Activated naive CD8-positive, alpha-beta T cell treated with anti-CD3 and anti-CD28 coated beads, Interleukin-2, amount 10 ng/mL, durations not matched to agents 7 days and 5 days (primary cell): ENCODE data around the gene BRDT. TPM values are rescaled to one million over a fixed set of nuclear protein-coding genes. Genes with fewer than 3 reads are reported as not detected.

ENCODE experiments used
- ATAC-seq: fragments of 150-1000 bp; cut with Tn5 transposase; one replicate; pipeline ENCODE4 v1.10.0; 2021; ENCODE audit warnings: low read depth, moderate library complexity
- POLR2A ChIA-PET: fragments of 350-600 bp; sonication (Branson Sonifier 250); formaldehyde crosslinking; loops from one replicate; lab custom pipeline; 2021; ENCODE audit warnings: antibody characterized with exemption; lab: Charles Lee
- DNase-seq: peaks from one replicate; pipeline ENCODE4 v3.0.0; 2021
- H3K27ac Mint-ChIP-seq: one replicate; pipeline ENCODE4 v1.8.0; 2022; ENCODE audit warnings: mild to moderate bottlenecking, mixed read lengths
- H3K27me3 Mint-ChIP-seq: one replicate; pipeline ENCODE4 v1.8.0; 2022; ENCODE audit warnings: mild to moderate bottlenecking, moderate library complexity, mixed read lengths
- H3K36me3 Mint-ChIP-seq: one replicate; pipeline ENCODE4 v1.8.0; 2021; ENCODE audit warnings: mild to moderate bottlenecking, mixed read lengths
- H3K4me1 Mint-ChIP-seq: one replicate; pipeline ENCODE4 v1.8.0; 2021; ENCODE audit warnings: mixed read lengths
- H3K4me3 Mint-ChIP-seq: one replicate; pipeline ENCODE4 v1.8.0; 2022; ENCODE audit warnings: mild to moderate bottlenecking, moderate library complexity, mixed read lengths
- H3K9me3 Mint-ChIP-seq: one replicate; pipeline ENCODE4 v1.8.0; 2021; ENCODE audit warnings: mixed read lengths
- total RNA-seq, 2 experiments: library from RNA; stranded (reverse); gene quantifications; one replicate each; pipeline ENCODE4 v1.2.3, GENCODE V29; 2021

Gene BRDT
- total RNA-seq, 2 experiments from 2014 or later: not detected

- no peak overlapping the region for H3K27ac Mint-ChIP-seq
- ATAC-seq (no peak), DNase-seq (no peak)
- POLR2A ChIA-PET: no interaction called here
- H3K27me3 Mint-ChIP-seq: no peaks in the 10 kb centered on the region
- no peak overlapping the region for H3K4me3 Mint-ChIP-seq
- peaks cover 13% of the 10 kb centered on the region for H3K4me1 Mint-ChIP-seq
- H3K9me3 Mint-ChIP-seq: peaks cover 7% of the 10 kb centered on the region
- peaks cover 2% of the 10 kb centered on the region for H3K36me3 Mint-ChIP-seq
Observed at GRCh38 chr1:91944087-91944486, 5.1 kb upstream of the BRDT start.

DNA sequence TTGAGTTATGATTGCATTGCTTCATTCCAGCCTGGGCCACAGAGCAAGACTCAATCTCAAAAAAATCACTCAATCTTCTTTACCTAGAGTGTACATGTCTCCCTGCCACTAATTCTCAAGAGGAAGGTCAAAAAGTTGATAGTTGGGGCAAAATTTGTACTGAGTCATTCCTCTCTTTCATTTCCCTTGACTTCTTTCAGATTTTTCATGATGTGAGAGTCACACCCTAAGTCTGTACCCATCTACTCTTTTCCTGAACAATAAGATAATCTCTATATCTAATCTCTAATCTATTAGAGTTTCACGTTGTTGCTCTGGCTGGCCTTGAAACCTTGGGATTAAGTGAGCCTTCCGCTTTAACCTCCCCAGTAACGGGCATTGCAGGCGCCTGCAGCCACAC lies 1.1 kb upstream of the BRDT start:
- H3K27me3 Mint-ChIP-seq: peaks cover 2% of the 10 kb centered on the region
- H3K4me3 Mint-ChIP-seq: peak overlapping the region; percentile 28
- peak overlapping the region; percentile 54 for H3K27ac Mint-ChIP-seq
- DNase-seq (no peak), ATAC-seq (peak; percentile 14)
- H3K4me1 Mint-ChIP-seq: peaks cover 13% of the 10 kb centered on the region
- peaks cover 2% of the 10 kb centered on the region for H3K36me3 Mint-ChIP-seq
- POLR2A ChIA-PET: no interaction called here
- peaks cover 10% of the 10 kb centered on the region for H3K9me3 Mint-ChIP-seq

- Mint-ChIP-seq H3K9me3 (peaks cover 10% of the 10 kb centered on the region), H3K4me3 (peak overlapping the region; percentile 28), H3K27me3 (peaks cover 4% of the 10 kb centered on the region), H3K4me1 (peaks cover 13% of the 10 kb centered on the region), H3K36me3 (peaks cover 2% of the 10 kb centered on the region), H3K27ac (peak overlapping the region; percentile 54)
- POLR2A ChIA-PET: no interaction called here
- ATAC-seq (peak; percentile 56), DNase-seq (peak; percentile 28)
Observed at GRCh38 chr1:91948501-91949355, 473 bp upstream of the BRDT start.

GRCh38 chr1:91952187-91952586 lies 3.0 kb downstream of the BRDT start:
- DNase-seq (no peak), ATAC-seq (no peak)
- H3K9me3 Mint-ChIP-seq: peaks cover 5% of the 10 kb centered on the region
- peaks cover 1% of the 10 kb centered on the region for H3K36me3 Mint-ChIP-seq
- peaks cover 13% of the 10 kb centered on the region for H3K4me1 Mint-ChIP-seq
- H3K27ac Mint-ChIP-seq: no peak overlapping the region
- POLR2A ChIA-PET: no interaction called here
- H3K27me3 Mint-ChIP-seq: peaks cover 5% of the 10 kb centered on the region
- H3K4me3 Mint-ChIP-seq: no peak overlapping the region

GRCh38 chr1:91958926-91959325 lies 9.7 kb downstream of the BRDT start:
- POLR2A ChIA-PET: no interaction called here

DNA sequence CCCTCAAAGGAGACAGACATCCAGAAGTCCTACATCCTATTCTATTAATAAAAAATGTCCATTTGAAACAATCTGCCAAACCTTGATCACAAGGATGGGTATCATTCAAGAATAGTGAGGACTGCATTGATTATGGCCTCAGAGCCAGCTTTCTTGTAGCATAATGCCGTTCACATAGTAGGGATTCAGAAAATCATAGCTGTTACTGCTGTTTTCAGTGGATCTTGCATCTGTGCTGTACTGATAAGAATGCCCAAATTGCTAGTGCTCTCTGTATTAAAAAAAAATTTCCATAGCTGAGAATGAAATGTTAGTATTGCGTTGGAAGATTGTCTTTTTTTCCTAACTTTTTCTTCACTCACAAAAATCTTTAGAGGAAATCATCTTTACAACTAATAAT lies 19.1 kb downstream of the BRDT start:
- H3K9me3 Mint-ChIP-seq: no peaks in the 10 kb centered on the region

More at GRCh38 chr1:91958926-91959325, 9.7 kb downstream of the BRDT start:
- no peak overlapping the region for H3K4me3 Mint-ChIP-seq
- no peaks in the 10 kb centered on the region for H3K36me3 Mint-ChIP-seq
- no peak for DNase-seq
- H3K27ac Mint-ChIP-seq: no peak overlapping the region
- H3K27me3 Mint-ChIP-seq: no peaks in the 10 kb centered on the region
- ATAC-seq: no peak
- no peaks in the 10 kb centered on the region for H3K9me3 Mint-ChIP-seq
- H3K4me1 Mint-ChIP-seq: no peaks in the 10 kb centered on the region

DNA sequence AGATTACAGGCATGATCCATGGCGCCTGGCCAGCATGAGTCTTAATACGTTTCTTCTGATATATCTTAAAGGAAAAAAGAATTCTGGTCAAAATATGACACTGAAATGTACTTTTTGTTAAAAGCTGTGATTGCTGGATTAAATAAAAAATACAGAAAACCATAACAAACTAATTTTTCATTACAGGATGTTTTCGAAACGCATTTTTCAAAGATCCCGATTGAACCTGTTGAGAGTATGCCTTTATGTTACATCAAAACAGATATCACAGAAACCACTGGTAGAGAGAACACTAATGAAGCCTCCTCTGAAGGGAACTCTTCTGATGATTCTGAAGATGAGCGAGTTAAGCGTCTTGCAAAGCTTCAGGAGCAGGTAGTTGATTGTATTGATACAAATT lies 30.2 kb downstream of the BRDT start:
- no peak overlapping the region for H3K27ac Mint-ChIP-seq
- H3K4me3 Mint-ChIP-seq: no peak overlapping the region
- H3K4me1 Mint-ChIP-seq: no peaks in the 10 kb centered on the region
- ATAC-seq (no peak), DNase-seq (no peak)
- peaks cover 21% of the 10 kb centered on the region for H3K27me3 Mint-ChIP-seq
- H3K9me3 Mint-ChIP-seq: no peaks in the 10 kb centered on the region
- POLR2A ChIA-PET: no interaction called here
- H3K36me3 Mint-ChIP-seq: no peaks in the 10 kb centered on the region

More for the DNA sequence above, 19.1 kb downstream of the BRDT start:
- H3K4me3 Mint-ChIP-seq: no peak overlapping the region
- DNase-seq: no peak
- POLR2A ChIA-PET: no interaction called here
- no peaks in the 10 kb centered on the region for H3K36me3 Mint-ChIP-seq
- no peaks in the 10 kb centered on the region for H3K4me1 Mint-ChIP-seq
- peaks cover 2% of the 10 kb centered on the region for H3K27me3 Mint-ChIP-seq
- no peak for ATAC-seq
- H3K27ac Mint-ChIP-seq: no peak overlapping the region

- no peak for DNase-seq
- ATAC-seq: no peak
- Mint-ChIP-seq H3K9me3 (no peaks in the 10 kb centered on the region), H3K4me3 (no peak overlapping the region), H3K27ac (no peak overlapping the region), H3K36me3 (no peaks in the 10 kb centered on the region), H3K4me1 (no peaks in the 10 kb centered on the region), H3K27me3 (peaks cover 21% of the 10 kb centered on the region)
- POLR2A ChIA-PET: no interaction called here
Observed at GRCh38 chr1:91980663-91981062, 31.5 kb downstream of the BRDT start.

GRCh38 chr1:91981996-91982609 lies 32.9 kb downstream of the BRDT start:
- Mint-ChIP-seq H3K4me3 (no peak overlapping the region), H3K9me3 (no peaks in the 10 kb centered on the region), H3K27ac (no peak overlapping the region), H3K4me1 (no peaks in the 10 kb centered on the region), H3K27me3 (peaks cover 19% of the 10 kb centered on the region), H3K36me3 (no peaks in the 10 kb centered on the region)
- POLR2A ChIA-PET: no interaction called here
- DNase-seq: no peak
- no peak for ATAC-seq

GRCh38 chr1:91993256-91993655 lies 44.1 kb downstream of the BRDT start:
- no peaks in the 10 kb centered on the region for H3K36me3 Mint-ChIP-seq
- H3K27me3 Mint-ChIP-seq: peaks cover 19% of the 10 kb centered on the region
- POLR2A ChIA-PET: no interaction called here
- DNase-seq (no peak), ATAC-seq (no peak)
- H3K27ac Mint-ChIP-seq: no peak overlapping the region
- H3K9me3 Mint-ChIP-seq: no peaks in the 10 kb centered on the region
- H3K4me3 Mint-ChIP-seq: no peak overlapping the region
- H3K4me1 Mint-ChIP-seq: no peaks in the 10 kb centered on the region

GRCh38 chr1:91997607-91998195 lies 48.5 kb downstream of the BRDT start:
- DNase-seq: no peak
- Mint-ChIP-seq H3K4me1 (no peaks in the 10 kb centered on the region), H3K27me3 (peaks cover 17% of the 10 kb centered on the region), H3K9me3 (no peaks in the 10 kb centered on the region), H3K36me3 (no peaks in the 10 kb centered on the region), H3K27ac (no peak overlapping the region), H3K4me3 (no peak overlapping the region)
- POLR2A ChIA-PET: interaction anchor here (0.7 kb wide), 1 partner anchor 673 kb away, joined by 3 read pairs; no protein-coding TSS in a partner anchor
- no peak for ATAC-seq

DNA sequence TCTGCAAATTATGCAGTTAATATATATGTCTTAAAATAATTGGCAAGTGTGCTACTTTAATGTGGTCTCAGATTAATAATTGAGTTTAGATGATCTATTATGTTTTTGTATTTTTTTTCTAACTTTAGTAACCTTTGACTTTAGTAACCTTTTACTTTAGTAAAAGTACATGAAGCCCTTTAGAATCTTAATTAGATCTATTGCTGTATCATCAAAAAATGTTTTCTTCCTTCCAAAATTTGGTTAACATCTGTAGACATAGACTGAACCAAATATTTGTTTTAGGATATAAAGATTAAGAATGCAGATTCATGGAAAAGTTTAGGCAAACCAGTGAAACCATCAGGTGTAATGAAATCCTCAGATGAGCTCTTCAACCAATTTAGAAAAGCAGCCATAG lies 54.9 kb downstream of the BRDT start:
- ATAC-seq: no peak
- peaks cover 4% of the 10 kb centered on the region for H3K27me3 Mint-ChIP-seq
- no peaks in the 10 kb centered on the region for H3K9me3 Mint-ChIP-seq
- no peaks in the 10 kb centered on the region for H3K4me1 Mint-ChIP-seq
- no peak overlapping the region for H3K27ac Mint-ChIP-seq
- no peak overlapping the region for H3K4me3 Mint-ChIP-seq
- H3K36me3 Mint-ChIP-seq: no peaks in the 10 kb centered on the region
- no peak for DNase-seq
- POLR2A ChIA-PET: no interaction called here

DNA sequence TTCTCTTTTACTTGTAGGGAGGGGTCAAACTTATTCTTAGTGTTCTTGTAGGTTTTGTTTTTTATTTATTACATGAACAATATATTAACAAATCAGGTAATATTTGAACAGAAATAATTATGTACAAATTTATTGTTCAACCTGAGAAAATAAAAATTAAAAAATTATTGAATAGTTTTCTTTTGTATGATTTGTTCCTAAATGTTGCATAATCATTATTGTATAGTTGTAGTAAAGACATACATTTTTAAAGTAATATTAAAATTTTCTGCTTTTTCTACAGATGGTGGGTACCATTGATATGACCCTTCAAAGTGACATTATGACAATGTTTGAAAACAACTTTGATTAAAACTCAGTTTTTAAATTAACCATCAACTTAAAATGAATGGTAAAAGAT lies 64.7 kb downstream of the BRDT start:
- Mint-ChIP-seq H3K36me3 (no peaks in the 10 kb centered on the region), H3K27me3 (peaks cover under 1% of the 10 kb centered on the region), H3K4me1 (peaks cover 9% of the 10 kb centered on the region), H3K4me3 (no peak overlapping the region), H3K27ac (no peak overlapping the region), H3K9me3 (no peaks in the 10 kb centered on the region)
- POLR2A ChIA-PET: no interaction called here
- DNase-seq (no peak), ATAC-seq (no peak)
